WTC11 (cell line): Measurements from ENCODE around the gene CCK.

Experiments used
- CREB1 ChIP-seq: sonication (generic); formaldehyde crosslinking; IDR thresholded peaks from 2 replicates; pipeline ENCODE4 v1.8.0; 2023; ENCODE audit warnings: mild to moderate bottlenecking, missing genetic modification reagents
- CTCF ChIP-seq: fragments of 200-600 bp; IDR thresholded peaks from 2 replicates; pipeline ENCODE4 v1.8.0; 2022; ENCODE audit warnings: antibody characterized with exemption
- IRF1 ChIP-seq: sonication (generic); formaldehyde crosslinking; IDR thresholded peaks from 2 replicates; pipeline ENCODE4 v1.8.0; 2023; ENCODE audit warnings: missing genetic modification reagents
- MLX ChIP-seq: sonication (generic); formaldehyde crosslinking; IDR thresholded peaks from 2 replicates; pipeline ENCODE4 v1.8.1; 2023; ENCODE audit warnings: mild to moderate bottlenecking, missing genetic modification reagents, moderate library complexity
- NFE2L1 ChIP-seq: sonication (generic); formaldehyde crosslinking; IDR thresholded peaks from 2 replicates; pipeline ENCODE4 v1.8.1; 2023; ENCODE audit warnings: missing genetic modification reagents
- USF2 ChIP-seq: sonication (generic); formaldehyde crosslinking; IDR thresholded peaks from 2 replicates; pipeline ENCODE4 v1.8.1; 2023; ENCODE audit warnings: mild to moderate bottlenecking, missing genetic modification reagents, moderate library complexity

- TF ChIP-seq CTCF (no peak), NFE2L1 (no peak), IRF1 (CRISPR knock-in tag) (no peak), CREB1 (CRISPR knock-in tag) (no peak), MLX (CRISPR knock-in tag) (no peak), USF2 (CRISPR knock-in tag) (no peak)
Observed at GRCh38 chr3:42301446-42302175, 35.6 kb upstream of the CCK start.
